Right lobe of liver (tissue), 4 donors: ENCODE results near the gene UNC119.

Experiments
- POLR2A ChIP-seq: fragments of 450-650 bp; IDR thresholded peaks from one replicate; pipeline ENCODE4 v1.6.1; 2017; ENCODE audit warnings: antibody characterized with exemption, mild to moderate bottlenecking
- TF ChIP-seq, protein P1 (sequence below), 4 donors: fragments of 200-600 bp in 3 of 4; fragments of 450-650 bp in 1 of 4; IDR thresholded peaks; one replicate each; pipeline versions ENCODE4 v1.5.1 to v1.8.0; 2016 to 2022; ENCODE audit warnings: antibody characterized with exemption in 4 of 4, mild to moderate bottlenecking in 2 of 4
- donor health status: DM: no; HTN: no; CAD: no.
- donor health status: DM: no; HTN: no; CAD: no.
- donor health status: DM: no; HTN: yes; CAD: no.

DNA sequence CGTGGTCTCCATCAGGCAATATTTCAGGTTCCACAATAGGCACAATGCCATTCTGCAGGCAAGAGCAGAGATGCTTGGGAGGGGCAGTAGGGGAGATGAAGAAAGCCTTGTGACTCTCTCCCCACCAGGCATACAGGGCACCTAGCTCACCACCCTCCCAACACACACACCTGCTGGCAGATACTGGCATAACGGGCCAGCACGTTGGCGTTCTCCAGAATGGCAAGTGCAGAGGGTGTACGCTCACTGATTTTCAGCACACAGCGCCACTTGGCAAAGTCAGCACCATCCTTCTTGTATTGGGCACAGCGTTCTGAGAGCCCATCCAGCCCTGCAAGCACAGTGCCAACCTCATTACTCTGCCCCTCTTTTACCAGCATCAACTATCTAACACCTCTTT, 22.1 kb upstream of the UNC119 start:
- TF ChIP-seq, protein P1, sequence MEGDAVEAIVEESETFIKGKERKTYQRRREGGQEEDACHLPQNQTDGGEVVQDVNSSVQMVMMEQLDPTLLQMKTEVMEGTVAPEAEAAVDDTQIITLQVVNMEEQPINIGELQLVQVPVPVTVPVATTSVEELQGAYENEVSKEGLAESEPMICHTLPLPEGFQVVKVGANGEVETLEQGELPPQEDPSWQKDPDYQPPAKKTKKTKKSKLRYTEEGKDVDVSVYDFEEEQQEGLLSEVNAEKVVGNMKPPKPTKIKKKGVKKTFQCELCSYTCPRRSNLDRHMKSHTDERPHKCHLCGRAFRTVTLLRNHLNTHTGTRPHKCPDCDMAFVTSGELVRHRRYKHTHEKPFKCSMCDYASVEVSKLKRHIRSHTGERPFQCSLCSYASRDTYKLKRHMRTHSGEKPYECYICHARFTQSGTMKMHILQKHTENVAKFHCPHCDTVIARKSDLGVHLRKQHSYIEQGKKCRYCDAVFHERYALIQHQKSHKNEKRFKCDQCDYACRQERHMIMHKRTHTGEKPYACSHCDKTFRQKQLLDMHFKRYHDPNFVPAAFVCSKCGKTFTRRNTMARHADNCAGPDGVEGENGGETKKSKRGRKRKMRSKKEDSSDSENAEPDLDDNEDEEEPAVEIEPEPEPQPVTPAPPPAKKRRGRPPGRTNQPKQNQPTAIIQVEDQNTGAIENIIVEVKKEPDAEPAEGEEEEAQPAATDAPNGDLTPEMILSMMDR (IDR thresholded peaks at IDR 0.05) = no peak
- no peak for TF ChIP-seq POLR2A
